HG02938 (cell line): Measurements from ENCODE around the gene MRPL19.

ENCODE experiments used
- ATAC-seq: cut with Tn5 transposase; IDR thresholded peaks from one replicate; pipeline ENCODE4 v1.9.1; 2021; ENCODE audit warnings: mild to moderate bottlenecking, moderate library complexity; ENCODE audit not compliant: unreplicated experiment

Gene MRPL19

GRCh38 chr2:75728614-75729419 is 82.2 kb downstream of the MRPL19 start:
- no peak for ATAC-seq

DNA sequence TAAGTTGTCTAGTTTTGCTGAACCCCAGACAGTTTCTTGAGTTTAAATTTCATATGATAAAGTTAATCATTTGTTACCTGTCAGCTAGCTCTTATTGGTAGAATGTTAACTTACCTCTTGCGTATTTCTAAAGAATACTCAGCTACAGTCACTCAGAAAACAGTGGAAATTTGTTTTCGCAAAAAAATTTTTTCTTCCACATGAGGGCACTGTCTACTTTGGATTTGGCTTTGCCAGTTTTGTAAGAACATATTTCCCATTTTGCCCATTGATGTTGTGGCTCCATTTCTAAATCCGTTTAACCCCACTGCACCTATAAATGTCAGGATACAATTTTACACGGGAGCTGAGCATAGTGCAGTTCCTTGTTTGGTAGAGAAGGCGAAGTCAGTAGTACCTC is 83.3 kb downstream of the MRPL19 start:
- no peak for ATAC-seq

DNA sequence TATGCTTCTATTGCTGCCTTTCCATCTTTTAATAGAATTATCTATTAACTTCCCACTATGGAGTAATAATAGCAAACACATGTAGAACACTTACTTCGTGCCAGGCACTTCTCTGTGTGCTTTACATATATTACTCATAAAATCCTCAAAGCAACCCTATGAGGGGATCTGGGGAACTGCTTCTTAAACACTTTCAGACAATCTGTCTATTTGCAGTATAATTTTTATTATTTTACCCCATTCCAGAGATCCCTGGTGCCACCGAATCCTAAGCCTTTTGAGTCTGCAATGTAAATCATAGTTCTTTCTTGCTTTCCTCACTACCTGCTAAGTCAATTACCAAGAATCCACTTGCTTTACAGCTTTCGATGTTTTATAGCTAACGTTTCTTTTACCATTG is 89.7 kb downstream of the MRPL19 start:
- no peak for ATAC-seq

GRCh38 chr2:75737961-75738360 is 91.4 kb downstream of the MRPL19 start:
- no peak for ATAC-seq
